ENCODE measurements around the gene SLC30A1.
"Not testable (repeated sequence)": the region's sequence is repeated elsewhere in the genome, so short reads cannot be mapped to it uniquely, and the experiment has no call there.

Gene SLC30A1

GRCh38 chr1:211578640-211579439 is at the start of gene SLC30A1:
Gene SLC30A1 (minus strand): TSS chr1:211579161. CDS start chr1:211578612, 549 bp downstream.
- peak; percentile 98 to 99 (median 99) for DNase-seq

- DNase-seq = no peak
Measured at GRCh38 chr1:211628417-211628816, 49.5 kb upstream of the SLC30A1 start.

- DNase-seq = no peak
Measured at GRCh38 chr1:211627259-211627658, 48.3 kb upstream of the SLC30A1 start.

- DNase-seq = not testable (repeated sequence)
Measured at GRCh38 chr1:211625866-211626265, 46.9 kb upstream of the SLC30A1 start.

GRCh38 chr1:211625040-211625439 is 46.1 kb upstream of the SLC30A1 start:
- DNase-seq = no peak

GRCh38 chr1:211623515-211623914 is 44.6 kb upstream of the SLC30A1 start:
- DNase-seq = no peak

- no peak for DNase-seq
Measured at GRCh38 chr1:211621447-211622198, 42.7 kb upstream of the SLC30A1 start.

GRCh38 chr1:211620097-211620496 is 41.1 kb upstream of the SLC30A1 start:
- DNase-seq = no peak

GRCh38 chr1:211619033-211619996 is 40.4 kb upstream of the SLC30A1 start:
- no peak for DNase-seq

GRCh38 chr1:211616965-211617297 is 38.0 kb upstream of the SLC30A1 start:
- DNase-seq = no peak

GRCh38 chr1:211616231-211616964 is 37.4 kb upstream of the SLC30A1 start:
- DNase-seq = no peak

- DNase-seq = no peak
Measured at GRCh38 chr1:211614615-211615014, 35.7 kb upstream of the SLC30A1 start.

- no peak for DNase-seq
Measured at GRCh38 chr1:211613951-211614350, 35.0 kb upstream of the SLC30A1 start.

- DNase-seq = no peak
Measured at GRCh38 chr1:211613108-211613947, 34.4 kb upstream of the SLC30A1 start.

- no peak for DNase-seq
Measured at GRCh38 chr1:211612786-211613107, 33.8 kb upstream of the SLC30A1 start.

- DNase-seq = no peak
Measured at GRCh38 chr1:211611818-211612217, 32.9 kb upstream of the SLC30A1 start.

- DNase-seq = no peak
Measured at GRCh38 chr1:211610779-211611556, 32.0 kb upstream of the SLC30A1 start.

- no peak for DNase-seq
Measured at GRCh38 chr1:211609120-211610024, 30.4 kb upstream of the SLC30A1 start.

GRCh38 chr1:211607754-211608473 is 29.0 kb upstream of the SLC30A1 start:
- no peak for DNase-seq
